ENCODE results near the gene FUT8. TPM values are rescaled to one million over a fixed set of nuclear protein-coding genes. Genes with fewer than 3 reads are reported as not detected.

FUT8 gene
- total RNA-seq, 6 experiments from 2014 or later = 59.5 to 70.4 (median 63.8) TPM

GRCh38 chr14:65751510-65751909 lies 339.0 kb downstream of the FUT8 start:
- Mint-ChIP-seq H3K36me3 (ENCODE audit: low read depth) (peaks cover 4% of the 10 kb centered on the region; the same call in 1 of the 2 replicates), H3K9me3 (no peaks in the 10 kb centered on the region), H3K4me3 (no peak overlapping the region), H3K27me3 (ENCODE audit: insufficient read depth) (peaks cover 3% of the 10 kb centered on the region; the same call in 1 of the 2 replicates), H3K27ac (no peak overlapping the region), H3K4me1 (ENCODE audit: low read depth) (no peaks in the 10 kb centered on the region)
- DNase-seq = no peak
- TF ChIP-seq CTCF (IDR thresholded peaks at IDR 0.05) = no peak

GRCh38 chr14:65753061-65753460 lies 340.5 kb downstream of the FUT8 start:
- H3K4me3 Mint-ChIP-seq = no peak overlapping the region
- TF ChIP-seq CTCF (IDR thresholded peaks at IDR 0.05) = no peak
- H3K27me3 Mint-ChIP-seq (ENCODE audit: insufficient read depth) = peaks cover 3% of the 10 kb centered on the region; the same call in 1 of the 2 replicates

GRCh38 chr14:65755331-65755730 lies 342.8 kb downstream of the FUT8 start:
- Mint-ChIP-seq H3K27me3 (ENCODE audit: insufficient read depth) (peaks cover 3% of the 10 kb centered on the region), H3K9me3 (no peaks in the 10 kb centered on the region), H3K4me1 (ENCODE audit: low read depth) (no peaks in the 10 kb centered on the region), H3K27ac (no peak overlapping the region), H3K4me3 (no peak overlapping the region), H3K36me3 (ENCODE audit: low read depth) (no peaks in the 10 kb centered on the region)
- DNase-seq = no peak
- no peak for TF ChIP-seq CTCF (IDR thresholded peaks at IDR 0.05)

More at GRCh38 chr14:65753061-65753460, 340.5 kb downstream of the FUT8 start:
- Mint-ChIP-seq H3K4me1 (ENCODE audit: low read depth) (no peaks in the 10 kb centered on the region), H3K9me3 (no peaks in the 10 kb centered on the region), H3K36me3 (ENCODE audit: low read depth) (no peaks in the 10 kb centered on the region), H3K27ac (no peak overlapping the region)
- no peak for DNase-seq

GRCh38 chr14:65756880-65757279 lies 344.4 kb downstream of the FUT8 start:
- DNase-seq = no peak

GRCh38 chr14:65769151-65769550 lies 356.6 kb downstream of the FUT8 start:
- no peaks in the 10 kb centered on the region for H3K36me3 Mint-ChIP-seq (ENCODE audit: low read depth)
- H3K9me3 Mint-ChIP-seq = no peaks in the 10 kb centered on the region
- no peaks in the 10 kb centered on the region for H3K4me1 Mint-ChIP-seq (ENCODE audit: low read depth)
- no peak overlapping the region for H3K4me3 Mint-ChIP-seq
- H3K27me3 Mint-ChIP-seq (ENCODE audit: insufficient read depth) = peaks cover 9% of the 10 kb centered on the region
- DNase-seq = no peak
- H3K27ac Mint-ChIP-seq = no peak overlapping the region
- TF ChIP-seq CTCF (IDR thresholded peaks at IDR 0.05) = no peak

More at GRCh38 chr14:65756880-65757279, 344.4 kb downstream of the FUT8 start:
- Mint-ChIP-seq H3K4me1 (ENCODE audit: low read depth) (no peaks in the 10 kb centered on the region), H3K27ac (no peak overlapping the region), H3K36me3 (ENCODE audit: low read depth) (no peaks in the 10 kb centered on the region), H3K9me3 (no peaks in the 10 kb centered on the region), H3K4me3 (no peak overlapping the region), H3K27me3 (ENCODE audit: insufficient read depth) (peaks cover 3% of the 10 kb centered on the region)
- TF ChIP-seq CTCF (IDR thresholded peaks at IDR 0.05) = no peak

GRCh38 chr14:65770681-65771080 lies 358.2 kb downstream of the FUT8 start:
- H3K9me3 Mint-ChIP-seq = no peaks in the 10 kb centered on the region
- no peaks in the 10 kb centered on the region for H3K4me1 Mint-ChIP-seq (ENCODE audit: low read depth)
- H3K27me3 Mint-ChIP-seq (ENCODE audit: insufficient read depth) = peaks cover 15% of the 10 kb centered on the region
- TF ChIP-seq CTCF (IDR thresholded peaks at IDR 0.05) = no peak
- H3K36me3 Mint-ChIP-seq (ENCODE audit: low read depth) = no peaks in the 10 kb centered on the region
- DNase-seq = no peak
- no peak overlapping the region for H3K4me3 Mint-ChIP-seq
- H3K27ac Mint-ChIP-seq = no peak overlapping the region

All from HFFc6 (cell line).